Neural progenitor cell (in vitro differentiated cells): ENCODE measurements around the gene AGAP3.

Experiments used
- CTCF ChIP-seq: fragments of 200-600 bp; sonication (generic); IDR thresholded peaks from 2 replicates; pipeline ENCODE4 v1.5.1; 2017; ENCODE audit warnings: antibody characterized with exemption, mild to moderate bottlenecking
- EZH2 ChIP-seq: fragments of 200-600 bp; sonication (generic); IDR thresholded peaks from 2 replicates; pipeline ENCODE4 v1.6.1; 2017; ENCODE audit warnings: antibody characterized with exemption, mild to moderate bottlenecking, moderate library complexity
- EZH2phosphoT487 ChIP-seq: fragments of 200-600 bp; sonication (generic); IDR thresholded peaks from 2 replicates; pipeline ENCODE4 v1.6.1; 2017; ENCODE audit warnings: antibody characterized with exemption

- TF ChIP-seq CTCF: no peak
- TF ChIP-seq EZH2: no peak
- TF ChIP-seq EZH2phosphoT487: no peak
Observed at GRCh38 chr7:151063212-151063561, 23.1 kb upstream of the AGAP3 start.
